Neural progenitor cell (in vitro differentiated cells): ENCODE data around the gene GFER. TPM values are rescaled to one million over a fixed set of nuclear protein-coding genes. Genes with fewer than 3 reads are reported as not detected.
A peak's percentile ranks its signal among the peaks of the same experiment; 100 is the strongest.

Source experiments
- DNase-seq: peaks from one replicate; pipeline ENCODE4 v3.0.0-alpha.2; 2016; ENCODE audit warnings: low spot score
- H2AFZ ChIP-seq: fragments of 200-600 bp; sonication (generic); replicated peaks from 2 replicates; pipeline ENCODE4 v1.6.1; 2016; ENCODE audit warnings: antibody characterized with exemption
- H3F3A ChIP-seq: fragments of 200-600 bp; sonication (generic); 2 replicates; pipeline ENCODE4 v1.6.1; 2016; ENCODE audit warnings: antibody characterized with exemption, low read depth
- H3K27ac ChIP-seq: fragments of 200-600 bp; sonication (generic); 2 replicates; pipeline ENCODE4 v1.5.1; 2016; ENCODE audit warnings: mild to moderate bottlenecking
- H3K27me3 ChIP-seq: fragments of 200-600 bp; sonication (generic); 2 replicates; pipeline ENCODE4 v1.6.1; 2016; ENCODE audit warnings: mild to moderate bottlenecking, moderate library complexity
- H3K36me3 ChIP-seq: fragments of 200-600 bp; sonication (generic); 2 replicates; pipeline ENCODE4 v1.5.1; 2016
- H3K4me1 ChIP-seq: fragments of 200-600 bp; sonication (generic); 2 replicates; pipeline ENCODE4 v1.6.1; 2016; ENCODE audit warnings: mixed run types
- H3K4me2 ChIP-seq: fragments of 200-600 bp; sonication (generic); 2 replicates; pipeline ENCODE4 v1.6.1; 2016
- H3K4me3 ChIP-seq: fragments of 200-600 bp; sonication (generic); 2 replicates; pipeline ENCODE4 v1.5.1; 2016
- H3K79me2 ChIP-seq: fragments of 200-600 bp; sonication (generic); 2 replicates; pipeline ENCODE4 v1.6.1; 2016; ENCODE audit warnings: low read depth
- H3K9ac ChIP-seq: fragments of 200-600 bp; sonication (generic); 2 replicates; pipeline ENCODE4 v1.6.1; 2016
- H3K9me3 ChIP-seq: fragments of 200-600 bp; sonication (generic); 2 replicates; pipeline ENCODE4 v1.5.1; 2016; ENCODE audit warnings: low read depth
- H4K20me1 ChIP-seq: fragments of 200-600 bp; sonication (generic); 2 replicates; pipeline ENCODE4 v1.6.1; 2016; ENCODE audit warnings: low read depth
- H3K27ac Mint-ChIP-seq: 3 replicates; pipeline ENCODE4 v1.8.0; 2021; ENCODE audit warnings: mixed read lengths
- H3K27me3 Mint-ChIP-seq: 2 replicates; pipeline ENCODE4 v1.8.0; 2022; ENCODE audit warnings: low read depth, mild to moderate bottlenecking, inconsistent platforms, moderate library complexity, mixed read lengths; ENCODE audit not compliant: insufficient read depth
- H3K36me3 Mint-ChIP-seq: 3 replicates; pipeline ENCODE4 v1.8.0; 2021; ENCODE audit warnings: mixed read lengths
- H3K4me1 Mint-ChIP-seq: 3 replicates; pipeline ENCODE4 v1.8.0; 2021; ENCODE audit warnings: mixed read lengths
- H3K4me3 Mint-ChIP-seq: 3 replicates; pipeline ENCODE4 v1.8.0; 2021; ENCODE audit warnings: mild to moderate bottlenecking, moderate library complexity, mixed read lengths
- H3K9me3 Mint-ChIP-seq: 3 replicates; pipeline ENCODE4 v1.8.0; 2020; ENCODE audit warnings: mixed read lengths
- EZH2 ChIP-seq: fragments of 200-600 bp; sonication (generic); IDR thresholded peaks from 2 replicates; pipeline ENCODE4 v1.6.1; 2017; ENCODE audit warnings: antibody characterized with exemption, mild to moderate bottlenecking, moderate library complexity
- EZH2phosphoT487 ChIP-seq: fragments of 200-600 bp; sonication (generic); IDR thresholded peaks from 2 replicates; pipeline ENCODE4 v1.6.1; 2017; ENCODE audit warnings: antibody characterized with exemption
- total RNA-seq: library from RNA; depleted of rRNA; stranded (reverse); fragments of >200 nt; gene quantifications from 2 replicates; pipeline ENCODE4 v1.2.3, GENCODE V29; 2015; ENCODE audit warnings: low replicate concordance
- TF ChIP-seq, protein P1 (sequence below): fragments of 200-600 bp; sonication (generic); IDR thresholded peaks from 2 replicates; pipeline ENCODE4 v1.5.1; 2017; ENCODE audit warnings: antibody characterized with exemption, mild to moderate bottlenecking

Gene GFER
- total RNA-seq, 1 donor from 2014 or later: 35.1 TPM

DNA sequence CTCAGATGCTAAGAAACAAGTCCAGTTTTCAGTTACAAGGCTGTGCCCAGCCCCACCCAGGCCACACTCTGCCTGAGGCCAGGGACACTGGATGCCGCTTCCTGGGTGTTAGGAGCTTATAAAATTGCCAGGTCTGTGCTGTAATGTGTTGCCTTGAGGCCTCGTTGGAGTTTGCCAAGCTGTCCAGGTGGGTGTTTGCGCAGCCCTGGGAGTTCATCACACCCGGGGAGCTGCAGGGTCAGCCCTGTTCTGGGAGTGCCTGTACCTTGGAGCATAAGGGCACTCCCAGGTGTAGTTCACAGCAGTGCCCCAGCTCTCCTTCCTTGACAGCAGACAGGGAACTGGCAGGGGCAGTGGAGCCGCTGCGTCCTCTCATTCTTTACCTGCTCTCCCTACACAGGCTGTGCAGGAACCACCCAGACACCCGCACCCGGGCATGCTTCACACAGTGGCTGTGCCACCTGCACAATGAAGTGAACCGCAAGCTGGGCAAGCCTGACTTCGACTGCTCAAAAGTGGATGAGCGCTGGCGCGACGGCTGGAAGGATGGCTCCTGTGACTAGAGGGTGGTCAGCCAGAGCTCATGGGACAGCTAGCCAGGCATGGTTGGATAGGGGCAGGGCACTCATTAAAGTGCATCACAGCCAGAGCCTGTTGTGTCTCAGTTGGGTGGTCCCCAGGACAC is 1.6 kb downstream of the GFER start:
- H3K27ac ChIP-seq: no peak overlapping the region
- Mint-ChIP-seq H3K9me3 (no peaks in the 10 kb centered on the region), H3K36me3 (peaks cover 10% of the 10 kb centered on the region), H3K4me3 (peak overlapping the region; percentile 89), H3K27me3 (peaks cover 33% of the 10 kb centered on the region), H3K27ac (no peak overlapping the region), H3K4me1 (peaks cover 30% of the 10 kb centered on the region)
- H3K4me2 ChIP-seq: peak overlapping the region; percentile 93
- H3K4me1 ChIP-seq: peaks cover 23% of the 10 kb centered on the region
- no peaks in the 10 kb centered on the region for H3K36me3 ChIP-seq
- peaks cover 56% of the 10 kb centered on the region for H3K27me3 ChIP-seq
- peak overlapping the region; percentile 95 for H3K4me3 ChIP-seq
- H3K9me3 ChIP-seq: no peaks in the 10 kb centered on the region
- H3K9ac ChIP-seq: no peak overlapping the region
- peaks cover 24% of the 10 kb centered on the region for H4K20me1 ChIP-seq
- DNase-seq: no peak
- H3F3A ChIP-seq: peaks cover 36% of the 10 kb centered on the region
- H3K79me2 ChIP-seq: peaks cover 14% of the 10 kb centered on the region
- no peak overlapping the region for H2AFZ ChIP-seq
- TF ChIP-seq, protein P1, sequence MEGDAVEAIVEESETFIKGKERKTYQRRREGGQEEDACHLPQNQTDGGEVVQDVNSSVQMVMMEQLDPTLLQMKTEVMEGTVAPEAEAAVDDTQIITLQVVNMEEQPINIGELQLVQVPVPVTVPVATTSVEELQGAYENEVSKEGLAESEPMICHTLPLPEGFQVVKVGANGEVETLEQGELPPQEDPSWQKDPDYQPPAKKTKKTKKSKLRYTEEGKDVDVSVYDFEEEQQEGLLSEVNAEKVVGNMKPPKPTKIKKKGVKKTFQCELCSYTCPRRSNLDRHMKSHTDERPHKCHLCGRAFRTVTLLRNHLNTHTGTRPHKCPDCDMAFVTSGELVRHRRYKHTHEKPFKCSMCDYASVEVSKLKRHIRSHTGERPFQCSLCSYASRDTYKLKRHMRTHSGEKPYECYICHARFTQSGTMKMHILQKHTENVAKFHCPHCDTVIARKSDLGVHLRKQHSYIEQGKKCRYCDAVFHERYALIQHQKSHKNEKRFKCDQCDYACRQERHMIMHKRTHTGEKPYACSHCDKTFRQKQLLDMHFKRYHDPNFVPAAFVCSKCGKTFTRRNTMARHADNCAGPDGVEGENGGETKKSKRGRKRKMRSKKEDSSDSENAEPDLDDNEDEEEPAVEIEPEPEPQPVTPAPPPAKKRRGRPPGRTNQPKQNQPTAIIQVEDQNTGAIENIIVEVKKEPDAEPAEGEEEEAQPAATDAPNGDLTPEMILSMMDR: no peak

DNA sequence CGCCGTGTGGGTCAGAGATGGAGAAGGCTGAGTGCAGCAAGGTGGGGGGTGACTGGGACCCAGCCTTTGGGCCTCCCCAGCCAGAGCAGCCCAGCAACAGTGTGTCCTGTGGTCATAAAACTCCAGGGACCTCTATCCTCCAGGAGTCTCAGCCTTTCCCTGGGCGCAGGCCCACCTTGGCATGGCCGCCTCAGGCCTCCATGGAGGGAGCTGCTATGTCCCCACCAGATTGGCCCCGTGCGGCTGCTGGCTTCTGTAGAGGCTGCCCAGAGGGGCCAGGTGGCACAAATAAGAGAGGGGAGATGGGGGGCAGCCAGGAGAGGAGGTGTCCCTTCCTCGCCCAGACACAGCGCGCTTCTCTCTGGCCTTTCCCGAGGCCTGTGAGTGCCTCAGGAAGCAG is 3.2 kb downstream of the GFER start:
- Histone ChIP-seq H3K36me3 (no peaks in the 10 kb centered on the region), H3K4me1 (peaks cover 17% of the 10 kb centered on the region), H3K9ac (no peak overlapping the region), H3F3A (peaks cover 46% of the 10 kb centered on the region), H3K4me2 (no peak overlapping the region), H3K27ac (no peak overlapping the region), H3K79me2 (peaks cover 14% of the 10 kb centered on the region), H3K4me3 (no peak overlapping the region), H3K27me3 (peaks cover 56% of the 10 kb centered on the region), H4K20me1 (peaks cover 27% of the 10 kb centered on the region), H2AFZ (no peak overlapping the region), H3K9me3 (no peaks in the 10 kb centered on the region)
- TF ChIP-seq EZH2 (no peak), EZH2phosphoT487 (no peak)
- TF ChIP-seq, protein P1: no peak
- H3K27ac Mint-ChIP-seq: no peak overlapping the region
- peak overlapping the region; percentile 70 for H3K4me3 Mint-ChIP-seq
- H3K4me1 Mint-ChIP-seq: peaks cover 32% of the 10 kb centered on the region
- H3K9me3 Mint-ChIP-seq: peaks cover 2% of the 10 kb centered on the region
- no peak for DNase-seq
- H3K36me3 Mint-ChIP-seq: peaks cover 10% of the 10 kb centered on the region
- peaks cover 32% of the 10 kb centered on the region for H3K27me3 Mint-ChIP-seq

GRCh38 chr16:1989209-1990100 is 5.5 kb downstream of the GFER start, which contains the start of gene SYNGR3:
Gene SYNGR3, plus strand, starts transcription at chr16:1989970. Its CDS starts 133 bp downstream, at chr16:1990103.
- Histone ChIP-seq H3K4me2 (peak within 1 kb of the TSS; percentile 84), H3K4me3 (peak within 1 kb of the TSS; percentile 55), H3K36me3 (no peaks in the 10 kb centered on the region), H3K27ac (no peak within 1 kb of the TSS), H3F3A (peaks cover 49% of the 10 kb centered on the region), H3K27me3 (peaks cover 58% of the 10 kb centered on the region), H4K20me1 (peaks cover 24% of the 10 kb centered on the region), H3K9me3 (no peaks in the 10 kb centered on the region), H3K9ac (no peak within 1 kb of the TSS), H2AFZ (peak within 1 kb of the TSS; percentile 45), H3K4me1 (peaks cover 17% of the 10 kb centered on the region), H3K79me2 (peaks cover 11% of the 10 kb centered on the region)
- TF ChIP-seq, protein P1: no peak
- TF ChIP-seq EZH2phosphoT487 (peak; percentile 38), EZH2 (peak; percentile 39)
- peaks cover 27% of the 10 kb centered on the region for H3K27me3 Mint-ChIP-seq
- H3K36me3 Mint-ChIP-seq: peaks cover 10% of the 10 kb centered on the region
- peaks cover 22% of the 10 kb centered on the region for H3K4me1 Mint-ChIP-seq
- no peak within 1 kb of the TSS for H3K27ac Mint-ChIP-seq
- H3K9me3 Mint-ChIP-seq: peaks cover 2% of the 10 kb centered on the region
- peak within 1 kb of the TSS; percentile 74 for H3K4me3 Mint-ChIP-seq
- DNase-seq: peak; percentile 71
